Body of pancreas (tissue), 4 donors: ENCODE measurements around the gene CTDSPL2.

Source experiments
- POLR2A ChIP-seq, 3 donors: fragments of 450-650 bp; IDR thresholded peaks; one replicate each; pipeline ENCODE4 v1.6.1; 2016; ENCODE audit warnings: antibody characterized with exemption in 3 of 3, mild to moderate bottlenecking in 2 of 3
- TF ChIP-seq, protein P1 (sequence below), 7 experiments: fragments of 450-650 bp in 4 of 7; fragments of 200-600 bp in 3 of 7; sonication (generic) in 3 of 7; IDR thresholded peaks; one replicate each; pipeline ENCODE4 v1.5.1; 2016 to 2019; ENCODE audit warnings: antibody characterized with exemption in 7 of 7

DNA sequence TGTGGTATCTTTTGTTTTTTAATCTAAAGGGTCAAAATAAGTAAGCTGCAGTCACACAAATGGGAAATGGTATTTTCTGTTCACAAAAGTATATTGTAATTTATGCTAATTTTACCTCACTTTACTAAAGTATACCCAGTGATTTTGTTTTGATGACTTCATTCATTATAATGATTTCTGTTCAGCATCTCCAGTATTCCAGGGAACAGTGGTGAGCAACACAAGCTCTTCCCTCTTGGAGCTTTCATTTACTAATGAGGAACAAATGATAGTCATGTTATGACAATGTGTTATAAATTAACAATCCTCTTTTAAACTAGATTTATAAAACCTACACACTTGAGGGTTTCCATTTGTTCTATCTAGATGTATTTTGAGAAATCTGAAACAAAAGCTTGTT lies 89.0 kb downstream of the CTDSPL2 start:
- TF ChIP-seq, protein P1, sequence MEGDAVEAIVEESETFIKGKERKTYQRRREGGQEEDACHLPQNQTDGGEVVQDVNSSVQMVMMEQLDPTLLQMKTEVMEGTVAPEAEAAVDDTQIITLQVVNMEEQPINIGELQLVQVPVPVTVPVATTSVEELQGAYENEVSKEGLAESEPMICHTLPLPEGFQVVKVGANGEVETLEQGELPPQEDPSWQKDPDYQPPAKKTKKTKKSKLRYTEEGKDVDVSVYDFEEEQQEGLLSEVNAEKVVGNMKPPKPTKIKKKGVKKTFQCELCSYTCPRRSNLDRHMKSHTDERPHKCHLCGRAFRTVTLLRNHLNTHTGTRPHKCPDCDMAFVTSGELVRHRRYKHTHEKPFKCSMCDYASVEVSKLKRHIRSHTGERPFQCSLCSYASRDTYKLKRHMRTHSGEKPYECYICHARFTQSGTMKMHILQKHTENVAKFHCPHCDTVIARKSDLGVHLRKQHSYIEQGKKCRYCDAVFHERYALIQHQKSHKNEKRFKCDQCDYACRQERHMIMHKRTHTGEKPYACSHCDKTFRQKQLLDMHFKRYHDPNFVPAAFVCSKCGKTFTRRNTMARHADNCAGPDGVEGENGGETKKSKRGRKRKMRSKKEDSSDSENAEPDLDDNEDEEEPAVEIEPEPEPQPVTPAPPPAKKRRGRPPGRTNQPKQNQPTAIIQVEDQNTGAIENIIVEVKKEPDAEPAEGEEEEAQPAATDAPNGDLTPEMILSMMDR (IDR thresholded peaks at IDR 0.05), result no peak
- TF ChIP-seq POLR2A (IDR thresholded peaks at IDR 0.05), result no peak
